GM19452 (cell line): ENCODE results near the gene GRIK1.

Experiments
- ATAC-seq: cut with Tn5 transposase; IDR thresholded peaks from one replicate; pipeline ENCODE4 v1.9.1; 2021; ENCODE audit not compliant: unreplicated experiment

The GRIK1 gene

GRCh38 chr21:29499734-29500343 is 440.0 kb downstream of the GRIK1 start:
- ATAC-seq = no peak

- ATAC-seq = no peak
These were observed 440.6 kb downstream of the GRIK1 start for GRCh38 chr21:29499229-29499628.

GRCh38 chr21:29496337-29496736 is 443.5 kb downstream of the GRIK1 start:
- no peak for ATAC-seq

- no peak for ATAC-seq
These were observed 449.8 kb downstream of the GRIK1 start for GRCh38 chr21:29490016-29490415.

- no peak for ATAC-seq
These were observed 452.6 kb downstream of the GRIK1 start for GRCh38 chr21:29487154-29487553.
